GM21825 (cell line): ENCODE data around the gene PCARE.

ENCODE experiments used
- ATAC-seq: cut with Tn5 transposase; IDR thresholded peaks from one replicate; pipeline ENCODE4 v1.9.1; 2021; ENCODE audit warnings: mild to moderate bottlenecking, moderate library complexity; ENCODE audit not compliant: unreplicated experiment

PCARE gene

GRCh38 chr2:29040552-29040951 lies 33.8 kb downstream of the PCARE start:
- no peak for ATAC-seq

- no peak for ATAC-seq
These were observed 34.4 kb downstream of the PCARE start for GRCh38 chr2:29039718-29040480.

DNA sequence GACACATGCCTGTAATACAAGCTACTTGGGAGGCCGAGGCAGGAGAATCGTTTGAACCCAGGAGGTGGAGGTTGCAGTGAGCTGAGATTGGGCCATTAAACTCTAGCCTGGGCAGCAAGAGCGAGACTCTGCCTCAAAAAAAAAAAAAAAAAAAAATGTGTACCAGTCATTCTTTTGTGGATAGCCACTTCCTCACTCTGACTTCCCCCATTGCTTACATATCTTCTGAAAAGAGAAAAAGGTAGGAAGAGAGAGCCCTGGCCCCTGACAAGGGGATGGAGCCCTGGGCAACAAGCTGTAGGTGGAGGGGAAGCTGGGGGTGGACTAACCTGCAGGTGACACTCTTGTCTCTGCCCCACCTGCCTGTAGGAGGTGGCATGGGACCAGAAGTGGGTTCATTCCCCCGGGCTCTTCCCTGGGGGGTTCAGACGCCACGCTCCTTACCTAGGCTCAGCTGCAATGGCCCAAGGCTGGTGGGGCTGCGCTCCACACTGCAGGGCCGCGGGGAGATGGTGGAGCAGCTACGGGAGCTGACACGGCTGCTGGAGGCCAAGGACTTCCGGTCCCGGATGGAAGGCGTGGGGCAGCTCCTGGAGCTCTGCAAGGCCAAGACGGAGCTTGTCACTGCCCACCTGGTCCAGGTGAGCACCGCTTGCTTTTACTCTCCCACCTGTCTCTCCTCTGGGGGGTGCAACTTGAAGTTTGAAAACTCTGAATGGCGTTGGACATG lies 39.1 kb downstream of the PCARE start:
- ATAC-seq, result no peak

GRCh38 chr2:29033656-29034055 lies 40.7 kb downstream of the PCARE start:
- no peak for ATAC-seq

GRCh38 chr2:29033172-29033571 lies 41.2 kb downstream of the PCARE start:
- ATAC-seq, result no peak

DNA sequence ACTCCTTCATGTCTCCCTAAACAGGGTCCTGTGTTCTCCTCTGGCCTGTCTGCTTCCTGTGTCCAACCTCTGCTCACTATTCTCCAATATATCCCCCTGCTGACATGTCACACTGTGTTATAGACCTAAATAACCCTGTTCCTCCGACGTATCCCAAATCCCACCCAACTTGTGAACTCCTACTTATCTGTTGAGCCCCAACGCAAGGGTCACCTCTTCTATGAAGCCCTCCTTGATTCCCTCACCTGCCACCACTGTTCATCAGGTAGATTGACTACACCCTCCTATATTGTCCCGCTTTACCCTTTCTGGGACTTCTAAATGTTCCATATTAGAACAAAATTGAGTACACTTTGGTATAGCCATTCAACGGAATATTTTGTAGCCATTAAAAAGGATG lies 42.1 kb downstream of the PCARE start:
- no peak for ATAC-seq

DNA sequence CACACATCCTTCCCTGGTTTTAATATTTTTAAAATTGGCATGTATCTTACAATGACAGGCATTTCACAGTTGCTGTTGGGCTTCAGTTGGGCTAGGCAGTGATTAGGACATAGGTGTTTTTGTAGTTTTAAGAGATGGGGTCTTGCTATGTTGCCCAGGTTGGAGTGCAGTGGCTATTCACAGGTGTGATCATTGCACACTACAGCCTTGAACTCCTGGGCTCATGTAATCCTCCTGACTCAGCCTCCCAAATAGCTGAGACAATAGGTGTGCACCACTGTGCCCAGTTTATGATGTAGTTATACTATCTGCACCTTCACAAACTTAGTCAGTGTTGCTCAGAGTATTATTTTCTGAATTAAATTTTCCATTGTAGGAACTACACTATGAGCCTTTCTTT lies 43.3 kb downstream of the PCARE start:
- no peak for ATAC-seq

DNA sequence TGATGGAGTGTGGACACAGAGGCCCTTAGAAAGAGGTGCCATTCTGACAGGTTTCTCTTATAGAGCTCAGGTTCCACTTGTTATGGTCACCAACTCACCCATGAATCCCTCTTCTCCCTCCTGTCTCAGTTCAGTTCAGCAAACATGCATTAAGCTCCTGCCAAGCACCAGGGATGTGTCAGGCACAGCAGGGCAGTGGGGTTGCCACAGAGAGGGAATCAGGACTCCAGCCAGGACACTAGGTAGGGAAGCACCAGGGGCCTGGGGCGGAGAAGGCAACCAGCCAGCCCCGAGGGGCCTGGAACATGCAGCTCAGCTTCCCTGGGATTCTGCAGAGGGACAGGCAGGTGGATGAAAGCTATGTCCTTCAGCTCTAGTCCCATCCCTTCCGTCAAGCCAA lies 48.6 kb downstream of the PCARE start:
- no peak for ATAC-seq

DNA sequence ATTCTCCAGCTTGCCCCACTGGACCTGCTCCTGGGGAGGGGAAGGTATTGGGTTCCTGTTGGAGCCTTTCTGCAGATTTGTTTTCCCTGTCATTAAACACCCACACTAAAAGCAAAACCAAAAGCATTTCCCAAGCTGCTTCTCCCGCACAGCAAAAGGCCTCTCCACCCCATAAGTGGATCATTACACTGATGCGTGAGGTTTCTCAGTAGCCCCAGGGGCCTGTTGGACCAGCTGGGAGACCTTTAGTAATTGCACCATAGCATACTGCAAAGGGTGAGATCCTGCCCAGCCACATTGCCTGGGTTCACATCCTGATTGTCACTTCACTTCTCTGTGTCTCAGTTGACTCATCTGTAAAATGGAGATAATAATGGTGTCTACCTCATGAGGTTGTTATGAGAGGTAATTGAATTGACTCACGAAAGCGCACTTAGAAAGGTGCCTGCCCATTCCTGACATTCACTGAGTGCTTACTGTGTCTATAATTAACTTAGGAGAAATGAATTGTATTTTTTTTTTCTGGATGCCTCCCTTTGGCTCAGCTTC lies 49.4 kb downstream of the PCARE start:
- ATAC-seq, result no peak

GRCh38 chr2:29023188-29023587 lies 51.1 kb downstream of the PCARE start:
- no peak for ATAC-seq

DNA sequence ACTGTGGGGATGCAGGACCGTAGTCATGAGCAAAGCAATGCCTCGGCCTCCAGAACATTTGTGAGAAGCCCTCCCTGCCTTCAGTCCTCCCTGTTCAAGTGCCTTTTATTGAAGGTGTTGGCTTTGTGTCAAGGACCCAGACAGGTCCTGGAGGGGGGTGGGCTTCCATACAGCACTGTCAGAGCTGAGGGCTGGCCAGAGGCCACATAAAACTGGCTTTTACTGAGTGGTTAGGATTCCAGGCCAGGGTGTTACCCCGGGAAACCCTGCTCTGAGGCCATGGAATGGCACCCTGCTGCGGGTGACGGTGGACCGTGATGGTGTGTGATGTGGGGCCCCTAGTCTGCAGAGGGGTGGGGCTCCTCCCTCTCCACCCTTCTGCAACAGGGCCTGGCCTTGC lies 51.6 kb downstream of the PCARE start:
- ATAC-seq, result no peak

GRCh38 chr2:29021886-29022285 lies 52.4 kb downstream of the PCARE start:
- no peak for ATAC-seq

- no peak for ATAC-seq
These were observed 56.4 kb downstream of the PCARE start for GRCh38 chr2:29017716-29018435.

DNA sequence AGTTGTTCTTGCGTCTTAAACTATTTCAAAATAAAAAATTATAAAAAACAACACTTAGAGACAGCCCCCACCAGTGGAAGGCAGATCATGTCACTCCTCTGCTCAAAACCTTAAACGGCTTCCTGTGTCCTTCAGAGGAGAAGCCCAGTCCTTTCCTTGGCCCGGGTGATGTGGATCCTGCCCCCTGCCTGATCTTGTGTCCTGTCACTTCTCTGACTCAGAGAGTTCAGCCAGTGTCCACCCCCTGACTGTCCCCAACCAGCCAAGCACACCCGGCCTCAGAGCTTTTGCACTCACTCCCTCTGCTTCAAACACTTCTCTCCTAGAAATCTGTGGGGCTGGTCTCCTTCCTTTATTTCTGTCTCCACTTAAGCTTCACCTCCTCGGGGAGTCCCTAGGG lies 57.8 kb downstream of the PCARE start:
- ATAC-seq, result no peak

- ATAC-seq, result no peak
These were observed 58.4 kb downstream of the PCARE start for GRCh38 chr2:29015701-29016470.

DNA sequence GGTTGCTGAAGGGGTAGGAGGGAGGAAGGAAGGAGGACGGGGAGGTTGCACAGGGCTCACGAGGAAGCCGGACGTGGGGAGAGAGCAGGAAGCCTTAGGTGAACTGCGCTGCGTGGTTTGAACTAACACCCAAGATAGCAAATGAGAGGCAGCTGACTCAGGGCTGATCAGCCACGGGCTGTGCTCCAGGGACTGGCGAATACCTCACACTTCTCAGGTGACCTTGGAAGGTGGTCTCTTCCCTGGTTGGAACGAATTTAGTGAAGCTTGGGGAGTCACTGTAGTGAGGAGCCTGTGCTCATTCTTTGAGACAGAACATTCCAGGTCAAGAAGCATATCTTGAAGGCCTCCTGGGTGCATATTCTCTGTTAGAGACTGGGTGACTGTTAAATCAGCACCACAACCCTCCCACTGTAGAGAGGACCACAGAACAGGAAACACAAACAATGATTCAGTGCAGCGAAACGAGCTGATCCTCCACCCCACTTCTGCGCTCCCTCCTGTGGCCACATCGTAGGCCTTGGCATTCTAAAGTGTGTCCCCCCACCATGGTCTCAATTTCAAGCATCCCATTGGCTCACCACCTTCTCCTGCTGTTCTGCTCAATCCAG lies 59.4 kb downstream of the PCARE start:
- ATAC-seq, result peak; percentile 58

DNA sequence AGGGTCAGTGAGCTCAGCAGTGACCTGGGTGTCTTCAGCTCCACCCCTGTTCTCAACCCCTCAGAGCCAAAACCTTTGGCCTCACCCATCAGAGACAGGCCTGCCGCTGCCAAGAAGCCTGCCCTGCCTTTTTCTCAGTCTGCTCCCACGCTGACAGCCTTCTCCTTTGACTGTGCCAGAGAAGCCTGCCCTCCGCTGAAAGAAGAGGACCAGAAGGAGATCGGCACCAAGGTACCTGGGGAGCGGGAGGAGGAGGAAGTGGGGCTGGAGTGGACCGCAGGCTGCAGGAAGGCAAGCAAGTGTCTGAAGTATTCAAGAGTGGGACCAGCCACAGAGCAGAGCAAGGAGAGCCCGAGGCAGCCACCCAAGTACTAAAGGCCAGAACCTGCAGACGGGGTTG lies 60.0 kb downstream of the PCARE start:
- no peak for ATAC-seq

DNA sequence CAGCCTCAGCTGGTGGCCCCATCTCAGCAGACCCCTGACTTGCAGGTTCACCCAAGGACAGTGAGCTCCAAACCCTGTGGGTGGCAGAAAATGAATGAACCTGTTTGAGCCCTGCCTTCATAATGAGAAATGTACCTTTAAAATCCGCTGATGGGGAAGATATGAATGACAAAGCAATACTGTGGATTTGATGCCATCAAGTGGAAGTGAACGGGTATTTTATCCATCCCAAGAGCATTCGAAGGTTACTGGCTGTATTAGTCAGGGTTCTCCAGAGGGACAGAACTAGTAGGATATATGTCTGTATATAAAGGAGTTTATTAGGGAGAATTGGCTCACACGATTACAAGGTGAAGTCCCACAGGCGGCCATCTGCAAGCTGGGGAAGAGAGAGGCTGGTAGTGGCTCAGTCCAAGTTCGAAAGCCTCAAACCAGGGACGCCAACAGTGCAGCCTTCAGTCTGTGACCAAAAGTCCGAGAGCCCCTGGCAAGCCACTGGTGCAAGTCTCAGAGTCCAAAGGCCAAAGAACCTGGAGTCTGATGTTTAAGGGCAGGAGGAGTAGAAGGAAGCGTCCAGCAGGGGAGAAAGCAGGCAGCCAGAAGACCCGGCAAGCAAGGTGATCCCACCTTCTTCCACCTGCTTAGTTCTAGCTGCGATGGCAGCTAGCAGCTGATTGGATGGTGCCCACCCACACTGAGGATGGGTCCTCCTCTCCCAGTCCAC lies 61.1 kb downstream of the PCARE start:
- ATAC-seq, result no peak

DNA sequence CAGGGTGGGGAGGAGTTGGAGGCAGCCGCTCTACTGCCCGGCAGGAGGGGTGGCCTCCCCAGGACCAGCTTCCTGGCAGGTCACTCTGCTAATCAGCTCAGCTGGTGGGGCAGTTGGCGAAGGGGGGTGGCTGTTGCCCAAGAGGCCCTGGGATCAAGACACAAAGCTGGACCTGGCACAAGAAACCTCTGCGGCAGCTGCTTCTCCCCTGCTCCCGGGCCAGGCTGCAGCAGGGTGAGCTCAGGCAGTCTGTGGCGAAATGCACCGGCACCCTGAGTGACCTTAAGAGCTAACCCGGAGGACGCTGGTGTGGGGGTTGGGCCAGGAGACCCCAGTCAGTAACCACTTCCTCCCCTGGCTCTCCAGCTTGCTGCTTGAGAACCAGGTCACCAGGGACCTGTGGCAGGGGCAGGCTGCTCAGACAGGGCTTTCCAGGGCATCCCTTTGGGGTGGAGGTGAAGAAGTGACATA lies 62.1 kb downstream of the PCARE start:
- no peak for ATAC-seq
